A549 (cell line): ENCODE measurements around the gene PPP1R2. TPM values are rescaled to one million over a fixed set of nuclear protein-coding genes. Genes with fewer than 3 reads are reported as not detected.

Source experiments
- ATAC-seq, 2 experiments: fragments of 200-7000 bp in 1 of 2; fragments of >200 bp in 1 of 2; cut with Nextera tagmentation in 1 of 2; cut with Tn5 transposase in 1 of 2; 3 replicates each; pipeline versions ENCODE4 v1.8.0 to v1.9.1; 2018 to 2020; ENCODE audit warnings: mild to moderate bottlenecking in 1 of 2, moderate library complexity in 1 of 2
- CTCF ChIA-PET: fragments of 300-600 bp; sonication (Branson Sonifier 250); formaldehyde crosslinking; extraction: SDS; loops from one replicate; lab custom pipeline; 2021; ENCODE audit warnings: antibody characterized with exemption, inconsistent platforms; lab: Yijun Ruan, JAX
- POLR2A ChIA-PET: fragments of 350-600 bp; formaldehyde crosslinking; extraction: SDS; loops from one replicate; lab custom pipeline; 2021; ENCODE audit warnings: antibody characterized with exemption, inconsistent platforms; lab: Yijun Ruan, JAX
- DNase-seq, 2 experiments: peaks; one replicate each; pipeline versions ENCODE4 v3.0.0 to v3.0.0-alpha.2; 2011 to 2016; ENCODE audit warnings: low read depth in 1 of 2, low spot score in 1 of 2
- FAIRE-seq: peaks from 2 replicates; lab custom pipeline; 2011; peaks lifted over from hg19 to GRCh38; lab: Jason Lieb, UNC
- H3K27ac ChIP-seq, 2 experiments: fragments of >200 bp; sonication (Bioruptor Twin); formaldehyde crosslinking; 3 replicates each; pipeline ENCODE4 v1.5.1; 2016 to 2017
- H3K4me1 ChIP-seq: fragments of >200 bp; sonication (Bioruptor Twin); formaldehyde crosslinking; 3 replicates; pipeline ENCODE4 v1.6.1; 2016
- H3K4me2 ChIP-seq: fragments of >200 bp; sonication (Bioruptor Twin); formaldehyde crosslinking; 3 replicates; pipeline ENCODE4 v1.6.1; 2016
- H3K4me3 ChIP-seq: fragments of >200 bp; sonication (Bioruptor Twin); formaldehyde crosslinking; 3 replicates; pipeline ENCODE4 v1.5.1; 2016
- H3K9me3 ChIP-seq: fragments of >200 bp; sonication (Bioruptor Twin); formaldehyde crosslinking; 3 replicates; pipeline ENCODE4 v1.6.1; 2016
- BCL3 ChIP-seq: fragments of >200 bp; sonication (Bioruptor Twin); formaldehyde crosslinking; IDR thresholded peaks from 3 replicates; pipeline ENCODE4 v1.6.1; 2016
- BHLHE40 ChIP-seq: IDR thresholded peaks from 2 replicates; pipeline ENCODE4 v1.6.1; 2012; ENCODE audit warnings: low read depth, low read length, inconsistent platforms
- CHD2 ChIP-seq: fragments of 150-350 bp; IDR thresholded peaks from 2 replicates; pipeline ENCODE4 v1.6.1; 2014; ENCODE audit warnings: low read length; ENCODE audit not compliant: partially characterized antibody
- CHD4 ChIP-seq: fragments of 200-600 bp; sonication (generic); IDR thresholded peaks from 2 replicates; pipeline ENCODE4 v1.6.1; 2016; ENCODE audit warnings: antibody characterized with exemption, mild to moderate bottlenecking, borderline replicate concordance
- CTCF ChIP-seq: fragments of >200 bp; sonication (Bioruptor Twin); formaldehyde crosslinking; IDR thresholded peaks from 3 replicates; pipeline ENCODE4 v1.5.1; 2016
- EHF ChIP-seq: fragments of 250-450 bp; sonication (Bioruptor Pico); IDR thresholded peaks from 2 replicates; pipeline ENCODE4 v1.5.0; 2020; ENCODE audit warnings: mild to moderate bottlenecking
- EHMT2 ChIP-seq: fragments of 200-600 bp; sonication (generic); IDR thresholded peaks from 2 replicates; pipeline ENCODE4 v1.6.1; 2016; ENCODE audit warnings: antibody characterized with exemption, low read depth, mild to moderate bottlenecking, moderate library complexity
- HDAC2 ChIP-seq: fragments of 200-600 bp; sonication (generic); IDR thresholded peaks from 2 replicates; pipeline ENCODE4 v1.6.1; 2016
- HEYL ChIP-seq: fragments of 250-450 bp; sonication (Bioruptor Pico); IDR thresholded peaks from 2 replicates; pipeline ENCODE4 v1.8.0; 2021; ENCODE audit warnings: mild to moderate bottlenecking, moderate library complexity
- HOXB13 ChIP-seq: fragments of 250-450 bp; sonication (Bioruptor Pico); IDR thresholded peaks from 2 replicates; pipeline ENCODE4 v1.5.0; 2020; ENCODE audit warnings: low read depth, mild to moderate bottlenecking, moderate library complexity
- KDM5A ChIP-seq: fragments of 200-600 bp; sonication (generic); IDR thresholded peaks from 2 replicates; pipeline ENCODE4 v1.6.1; 2016; ENCODE audit warnings: antibody characterized with exemption, mild to moderate bottlenecking
- MAFK ChIP-seq: fragments of 450-650 bp; IDR thresholded peaks from 2 replicates; pipeline ENCODE4 v1.6.1; 2014; ENCODE audit not compliant: partially characterized antibody
- MAX ChIP-seq: IDR thresholded peaks from 2 replicates; pipeline ENCODE4 v1.6.1; 2012
- MAZ ChIP-seq: fragments of 150-350 bp; IDR thresholded peaks from 2 replicates; pipeline ENCODE4 v1.6.1; 2014; ENCODE audit warnings: antibody characterized with exemption, low read depth, low read length, borderline replicate concordance
- MYC ChIP-seq: IDR thresholded peaks from 2 replicates; pipeline ENCODE4 v1.6.1; 2012; ENCODE audit warnings: mild to moderate bottlenecking, inconsistent platforms, low read length, improper control_type of control experiment, borderline replicate concordance
- NR3C1 ChIP-seq: fragments of >200 bp; sonication (Bioruptor Twin); formaldehyde crosslinking; IDR thresholded peaks from 3 replicates; pipeline ENCODE4 v1.6.1; 2017
- PHF8 ChIP-seq: fragments of 200-600 bp; sonication (generic); IDR thresholded peaks from 2 replicates; pipeline ENCODE4 v1.6.1; 2016; ENCODE audit warnings: low read depth, mild to moderate bottlenecking, antibody characterized with exemption, moderate library complexity, borderline replicate concordance
- POLR2A ChIP-seq: IDR thresholded peaks from 2 replicates; pipeline ENCODE4 v1.6.1; 2012; ENCODE audit warnings: mild to moderate bottlenecking, low read length
- RARB ChIP-seq: fragments of 250-450 bp; sonication (Bioruptor Pico); IDR thresholded peaks from 2 replicates; pipeline ENCODE4 v1.8.0; 2021; ENCODE audit warnings: mild to moderate bottlenecking, moderate library complexity
- RCOR1 ChIP-seq: fragments of 150-350 bp; IDR thresholded peaks from 2 replicates; pipeline ENCODE4 v1.6.1; 2014; ENCODE audit warnings: antibody characterized with exemption, low read length, low read depth
- SMC3 ChIP-seq: fragments of >200 bp; sonication (Bioruptor Twin); formaldehyde crosslinking; IDR thresholded peaks from 3 replicates; pipeline ENCODE4 v1.6.1; 2018; ENCODE audit warnings: inconsistent platforms
- SREBF2 ChIP-seq: fragments of 450-650 bp; IDR thresholded peaks from 2 replicates; pipeline ENCODE4 v1.6.1; 2014; ENCODE audit warnings: mild to moderate bottlenecking, moderate library complexity
- WGBS: methylation state at CpG from one replicate; pipeline ENCODE4 v1.1.6; 2017; ENCODE audit errors: missing lambda C conversion rate; 5-methylcytosine and 5-hydroxymethylcytosine counted together
- polyA plus RNA-seq, 4 experiments: library from polyadenylated mRNA; depleted of rRNA in 3 of 4; stranded (reverse); fragments of >200 nt; fragmentation: RNase III in 1 of 4; extraction: RNeasy Plus Mini Kit Qiagen cat#74134 plus additional on column Dnase treatment in 1 of 4; gene quantifications; 2 replicates in 3 of 4; 3 replicates in 1 of 4; pipeline ENCODE4 v1.2.3, GENCODE V29; 2011 to 2017

Gene PPP1R2
- polyA plus RNA-seq, 2 of the 4 experiments (the other 2 are of a cell fraction), result 13.4 to 47.3 TPM

GRCh38 chr3:195573611-195574496, 30.7 kb upstream of the PPP1R2 start:
- ATAC-seq (no peak), FAIRE-seq (no peak), DNase-seq (no peak)
- ChIA-PET CTCF (no interaction called here), POLR2A (no interaction called here)
- Histone ChIP-seq H3K9me3 (no peaks in the 10 kb centered on the region), H3K4me1 (no peaks in the 10 kb centered on the region), H3K4me2 (no peak overlapping the region), H3K4me3 (no peak overlapping the region), H3K27ac (no peak overlapping the region)
- TF ChIP-seq SREBF2 (no peak), EHF (CRISPR knock-in tag) (no peak), MYC (no peak)
- 82% methylated on average over 19 of the region's 19 CpGs for WGBS

GRCh38 chr3:195571361-195571760, 28.2 kb upstream of the PPP1R2 start:
- no peaks in the 10 kb centered on the region for H3K9me3 ChIP-seq
- H3K4me3 ChIP-seq, result no peak overlapping the region
- 0 out of 3 replicates have a peak, but pooled peaks cover 3% of the 10 kb centered on the region for H3K4me1 ChIP-seq
- FAIRE-seq (no peak), DNase-seq (no peak), ATAC-seq (no peak)
- H3K4me2 ChIP-seq, result no peak overlapping the region
- ChIA-PET CTCF (interaction anchor here (1.5 kb wide), 1 partner anchor 13 kb away, joined by 4 read pairs; no protein-coding TSS in a partner anchor), POLR2A (no interaction called here)
- TF ChIP-seq HOXB13 (CRISPR knock-in tag) (no peak), HDAC2 (no peak), CHD4 (no peak), KDM5A (no peak), SMC3 (no peak), HEYL (CRISPR knock-in tag) (no peak), MAFK (no peak), MYC (no peak), CHD2 (no peak), RARB (CRISPR knock-in tag) (no peak), EHMT2 (no peak), MAX (no peak), POLR2A (no peak), CTCF (no peak), RCOR1 (no peak), BCL3 (no peak), BHLHE40 (no peak), MAZ (no peak), NR3C1 (no peak), PHF8 (no peak)
- H3K27ac ChIP-seq, result no peak overlapping the region
- 66% methylated on average over 6 of the region's 6 CpGs for whole genome bisulfite sequencing
